Amniotic epithelial cell (primary cell): ENCODE results near the gene SREK1.
"Not testable (repeated sequence)": the region's sequence is repeated elsewhere in the genome, so short reads cannot be mapped to it uniquely, and the experiment has no call there.

ENCODE experiments used
- DNase-seq: peaks from one replicate; pipeline ENCODE4 v3.0.0-alpha.2; 2010; ENCODE audit warnings: low read depth

Gene SREK1

GRCh38 chr5:66144074-66144833, at the start of gene SREK1:
SREK1 (plus strand) TSS chr5:66144300; CDS start chr5:66144377, 77 bp downstream.
- DNase-seq, result peak; percentile 89

- no peak for DNase-seq
Measured at GRCh38 chr5:66100851-66101250, 43.2 kb upstream of the SREK1 start.

- peak; percentile 41 for DNase-seq
Measured at GRCh38 chr5:66113160-66113559, 30.9 kb upstream of the SREK1 start.

- DNase-seq, result no peak
Measured at GRCh38 chr5:66118304-66118703, 25.8 kb upstream of the SREK1 start.

GRCh38 chr5:66122379-66123034, 21.6 kb upstream of the SREK1 start:
- peak; percentile 40 for DNase-seq

GRCh38 chr5:66129144-66129543, 15.0 kb upstream of the SREK1 start:
- no peak for DNase-seq

- no peak for DNase-seq
Measured at GRCh38 chr5:66130493-66130892, 13.6 kb upstream of the SREK1 start.

GRCh38 chr5:66134407-66134861, 9.7 kb upstream of the SREK1 start:
- no peak for DNase-seq

GRCh38 chr5:66136053-66136452, 8.0 kb upstream of the SREK1 start:
- no peak for DNase-seq

GRCh38 chr5:66136944-66137343, 7.2 kb upstream of the SREK1 start:
- DNase-seq, result not testable (repeated sequence)

GRCh38 chr5:66138637-66139317, 5.3 kb upstream of the SREK1 start:
- DNase-seq, result no peak

GRCh38 chr5:66139318-66139712, 4.8 kb upstream of the SREK1 start:
- DNase-seq, result no peak

GRCh38 chr5:66142417-66142816, 1.7 kb upstream of the SREK1 start:
- DNase-seq, result no peak

GRCh38 chr5:66143473-66144073, 527 bp upstream of the SREK1 start:
- DNase-seq, result no peak

- no peak for DNase-seq
Measured at GRCh38 chr5:66144834-66145390, 812 bp downstream of the SREK1 start.

GRCh38 chr5:66145737-66146136, 1.6 kb downstream of the SREK1 start:
- DNase-seq, result no peak

- no peak for DNase-seq
Measured at GRCh38 chr5:66149950-66150349, 5.8 kb downstream of the SREK1 start.

GRCh38 chr5:66151030-66151429, 6.9 kb downstream of the SREK1 start:
- peak; percentile 22 for DNase-seq

- no peak for DNase-seq
Measured at GRCh38 chr5:66151491-66151890, 7.4 kb downstream of the SREK1 start.

GRCh38 chr5:66157046-66157445, 12.9 kb downstream of the SREK1 start:
- no peak for DNase-seq

GRCh38 chr5:66161356-66161755, 17.3 kb downstream of the SREK1 start:
- DNase-seq, result no peak
